HS-5 (cell line): ENCODE data around the gene XXYLT1.
"Not testable (repeated sequence)": the region's sequence is repeated elsewhere in the genome, so short reads cannot be mapped to it uniquely, and the experiment has no call there.

Experiments used
- DNase-seq: peaks from one replicate; pipeline ENCODE4 v3.0.0-alpha.2; 2012; ENCODE audit warnings: low read depth

XXYLT1 gene

DNA sequence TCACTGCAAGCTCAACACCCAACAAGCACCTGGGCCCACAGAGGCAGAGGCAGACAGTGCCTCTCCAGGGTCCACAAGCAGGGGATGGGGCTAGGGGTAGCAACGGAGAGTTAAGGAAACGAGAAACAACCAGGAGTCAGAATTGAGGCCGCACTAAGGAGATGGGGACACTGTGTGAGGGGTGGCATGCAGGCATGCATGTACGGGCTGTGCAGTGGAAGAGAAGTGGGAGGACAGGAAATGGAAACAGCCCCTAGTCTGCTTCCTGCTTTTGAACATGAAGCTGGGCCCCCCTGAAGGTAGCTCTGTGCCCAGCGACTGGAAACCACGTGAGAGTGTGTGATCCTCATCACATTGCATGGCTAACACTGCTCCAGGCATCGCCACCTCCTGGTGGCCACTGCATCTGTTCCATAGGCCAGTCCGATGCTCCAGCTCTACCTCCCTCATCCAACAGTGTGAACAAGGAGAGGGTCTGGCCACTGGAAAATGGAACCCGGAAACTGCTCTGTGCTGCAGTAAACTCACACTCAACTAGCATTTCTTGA lies 44.0 kb downstream of the XXYLT1 start:
- no peak for DNase-seq

- no peak for DNase-seq
These were observed 44.5 kb downstream of the XXYLT1 start for GRCh38 chr3:195226445-195226844.

GRCh38 chr3:195224980-195225580 lies 45.9 kb downstream of the XXYLT1 start:
- DNase-seq, result no peak

DNA sequence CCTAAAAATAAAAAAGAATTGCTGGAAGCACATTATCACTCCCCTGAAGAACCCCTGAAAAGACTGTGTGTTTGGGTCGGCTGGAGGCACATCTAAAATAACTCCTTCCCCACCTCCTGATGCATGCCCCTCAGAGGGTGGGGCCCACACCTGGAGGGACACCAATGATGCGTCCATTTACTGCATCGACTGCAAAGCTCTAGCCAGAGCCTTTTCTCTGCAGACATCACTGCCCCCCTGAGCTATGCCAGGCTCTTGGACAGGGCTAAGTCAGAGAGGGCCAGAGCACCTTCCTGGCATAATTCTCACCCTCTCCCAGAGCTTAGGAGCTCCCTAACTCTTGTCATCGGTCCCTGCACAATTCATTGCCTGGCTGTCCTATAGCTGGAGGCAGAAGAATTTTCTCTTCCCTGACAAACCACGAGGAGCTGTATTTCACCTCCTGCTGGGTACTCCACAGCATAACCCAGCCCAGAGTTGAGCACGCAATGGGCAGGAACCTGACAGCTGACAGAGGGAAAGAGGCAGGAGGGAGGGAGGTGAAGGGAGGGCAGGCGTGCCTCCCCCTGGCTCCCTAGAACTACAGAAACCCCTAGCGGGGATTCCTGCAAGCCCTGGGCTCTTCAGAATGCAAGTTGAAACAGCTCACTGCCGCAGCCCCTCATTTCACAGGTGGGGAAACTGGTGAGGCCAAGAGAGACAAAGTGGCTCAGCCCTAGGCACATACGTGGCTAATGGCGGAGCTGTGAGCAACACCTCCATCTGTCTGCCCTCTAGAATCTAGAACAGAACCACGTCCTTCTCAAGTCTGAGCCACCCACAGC lies 46.6 kb downstream of the XXYLT1 start:
- DNase-seq, result no peak

DNA sequence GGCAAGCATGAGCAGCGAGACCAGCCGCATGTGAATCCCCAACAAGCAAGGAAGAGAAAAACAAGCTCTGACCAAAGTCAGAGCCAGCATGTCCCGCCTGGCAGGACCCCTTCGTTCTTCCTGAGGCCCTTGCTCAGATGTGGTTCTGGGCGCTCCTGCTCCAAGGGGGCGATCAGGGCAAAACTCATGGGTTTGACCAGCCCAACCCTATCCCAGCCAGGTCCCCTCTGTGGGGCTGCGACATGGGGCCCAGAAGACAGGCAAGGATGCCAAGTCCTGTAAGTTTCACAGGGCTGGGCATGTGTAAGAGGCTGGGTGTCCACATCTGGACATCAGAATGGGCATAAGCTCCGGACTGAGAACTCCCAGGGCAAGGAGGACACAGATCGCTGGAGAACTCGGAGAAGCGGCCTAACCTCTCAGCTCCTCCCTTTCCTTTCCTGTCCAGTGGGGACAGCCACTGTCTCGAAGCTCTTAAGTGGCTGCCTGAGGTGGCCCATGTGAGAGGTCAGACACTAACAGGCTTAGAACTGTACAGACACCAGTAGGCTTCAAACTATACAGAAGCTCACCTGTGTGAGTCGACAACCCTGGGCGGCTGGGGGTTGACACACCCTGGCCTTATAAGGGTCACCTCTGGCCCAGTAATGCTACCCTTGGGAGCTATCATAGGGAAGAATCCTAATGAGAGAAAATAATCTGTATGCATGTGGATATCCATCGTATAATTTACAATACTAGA lies 48.9 kb downstream of the XXYLT1 start:
- no peak for DNase-seq

DNA sequence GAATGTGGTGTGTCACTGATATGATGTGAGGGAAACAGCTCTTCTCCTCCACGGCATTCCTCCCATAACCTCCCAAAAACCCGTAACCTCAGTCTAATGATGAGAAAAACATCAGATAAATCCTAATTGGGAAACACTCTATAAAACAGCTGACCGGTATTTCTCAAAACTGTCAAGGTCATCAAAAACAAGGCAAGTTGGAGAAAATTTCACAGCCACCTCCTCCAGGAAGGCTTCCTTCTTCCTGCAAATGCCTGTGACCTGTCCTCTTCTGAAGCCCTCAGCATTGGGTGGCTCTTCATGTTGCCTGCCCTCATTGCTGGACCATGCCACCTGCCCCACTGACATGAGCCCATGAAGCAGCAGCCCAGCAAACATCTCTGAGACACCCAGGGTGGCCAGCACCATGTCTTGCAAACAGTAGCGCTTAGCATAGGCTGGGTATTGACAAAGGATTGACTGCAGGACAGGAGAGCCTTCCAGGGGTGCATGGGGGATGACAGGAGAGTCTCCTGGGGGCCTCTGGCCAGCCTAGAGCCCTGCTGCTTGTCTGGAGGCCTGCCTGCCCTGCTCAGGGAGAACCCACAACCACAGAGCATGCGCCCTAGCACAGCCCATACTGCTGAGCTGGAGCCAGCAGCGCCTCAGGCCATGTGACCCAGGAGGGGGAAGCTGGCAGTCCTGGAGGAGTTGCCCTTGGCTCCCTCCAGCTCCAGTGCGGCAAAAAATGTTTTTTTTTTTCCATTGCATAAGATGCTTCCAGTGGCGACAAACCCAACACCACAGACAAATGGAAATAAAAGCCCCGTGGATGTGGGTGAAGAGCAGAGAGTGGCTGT lies 49.7 kb downstream of the XXYLT1 start:
- DNase-seq, result no peak

DNA sequence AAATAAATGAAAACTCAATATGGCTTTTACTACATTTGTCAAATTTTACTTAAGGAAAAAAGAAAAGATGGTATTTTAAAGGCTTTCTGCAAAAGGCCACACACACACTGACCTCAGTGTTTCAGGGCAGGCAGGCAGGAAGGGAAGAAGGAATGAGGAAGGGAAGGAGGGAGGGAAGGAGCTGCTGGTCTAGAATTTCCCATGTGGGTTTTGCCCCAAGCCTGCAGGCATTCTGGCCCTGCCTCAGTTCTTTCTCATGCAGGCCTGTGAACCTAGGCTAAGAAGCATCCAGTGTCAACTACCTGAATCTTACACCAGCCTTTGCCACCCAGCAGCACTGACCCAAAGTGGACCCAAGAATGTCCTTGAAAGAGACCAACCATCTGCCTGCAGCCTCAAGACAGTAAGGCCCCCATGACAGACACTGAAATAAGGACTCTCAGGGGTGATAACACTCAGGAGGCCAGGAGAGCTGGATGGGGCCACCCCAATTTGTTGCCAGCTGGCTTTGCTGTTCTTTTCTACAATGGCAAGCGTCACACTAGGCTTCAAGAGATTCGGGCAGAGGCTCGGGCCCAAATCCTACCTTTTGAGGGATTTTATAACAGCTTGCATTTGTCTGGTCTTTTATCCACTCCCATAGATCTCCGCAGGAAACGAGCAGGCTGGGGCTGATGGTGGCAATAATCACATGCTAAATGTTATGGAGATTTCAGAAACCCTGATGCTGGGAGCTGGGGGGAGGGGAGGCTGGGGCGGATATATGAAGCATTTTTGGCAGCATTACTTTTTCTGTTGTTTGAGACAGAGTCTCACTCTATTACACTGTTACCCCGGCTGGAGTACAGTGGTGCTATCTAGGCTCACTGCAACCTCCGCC lies 51.4 kb downstream of the XXYLT1 start:
- no peak for DNase-seq

DNA sequence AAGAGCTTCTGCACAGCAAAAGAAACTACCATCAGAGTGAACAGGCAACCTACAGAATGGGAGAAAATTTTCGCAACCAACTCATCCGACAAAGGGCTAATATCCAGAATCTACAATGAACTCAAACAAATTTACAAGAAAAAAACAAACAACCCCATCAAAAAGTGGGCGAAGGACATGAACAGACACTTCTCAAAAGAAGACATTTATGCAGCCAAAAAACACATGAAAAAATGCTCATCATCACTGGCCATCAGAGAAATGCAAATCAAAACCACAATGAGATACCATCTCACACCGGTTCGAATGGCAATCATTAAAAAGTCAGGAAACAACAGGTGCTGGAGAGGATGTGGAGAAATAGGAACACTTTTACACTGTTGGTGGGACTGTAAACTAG lies 52.6 kb downstream of the XXYLT1 start:
- not testable (repeated sequence) for DNase-seq

DNA sequence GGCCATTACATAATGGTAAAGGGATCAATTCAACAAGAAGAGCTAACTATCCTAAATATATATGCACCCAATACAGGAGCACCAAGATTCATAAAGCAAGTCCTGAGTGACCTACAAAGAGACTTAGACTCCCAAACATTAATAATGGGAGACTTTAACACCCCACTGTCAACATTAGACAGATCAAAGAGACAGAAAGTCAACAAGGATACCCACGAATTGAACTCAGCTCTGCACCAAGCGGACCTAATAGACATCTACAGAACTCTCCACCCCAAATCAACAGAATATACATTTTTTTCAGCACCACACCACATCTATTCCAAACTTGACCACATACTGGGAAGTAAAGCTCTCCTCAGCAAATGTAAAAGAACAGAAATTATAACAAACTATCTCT lies 55.4 kb downstream of the XXYLT1 start:
- DNase-seq, result not testable (repeated sequence)

GRCh38 chr3:195214381-195214780 lies 56.6 kb downstream of the XXYLT1 start:
- no peak for DNase-seq

DNA sequence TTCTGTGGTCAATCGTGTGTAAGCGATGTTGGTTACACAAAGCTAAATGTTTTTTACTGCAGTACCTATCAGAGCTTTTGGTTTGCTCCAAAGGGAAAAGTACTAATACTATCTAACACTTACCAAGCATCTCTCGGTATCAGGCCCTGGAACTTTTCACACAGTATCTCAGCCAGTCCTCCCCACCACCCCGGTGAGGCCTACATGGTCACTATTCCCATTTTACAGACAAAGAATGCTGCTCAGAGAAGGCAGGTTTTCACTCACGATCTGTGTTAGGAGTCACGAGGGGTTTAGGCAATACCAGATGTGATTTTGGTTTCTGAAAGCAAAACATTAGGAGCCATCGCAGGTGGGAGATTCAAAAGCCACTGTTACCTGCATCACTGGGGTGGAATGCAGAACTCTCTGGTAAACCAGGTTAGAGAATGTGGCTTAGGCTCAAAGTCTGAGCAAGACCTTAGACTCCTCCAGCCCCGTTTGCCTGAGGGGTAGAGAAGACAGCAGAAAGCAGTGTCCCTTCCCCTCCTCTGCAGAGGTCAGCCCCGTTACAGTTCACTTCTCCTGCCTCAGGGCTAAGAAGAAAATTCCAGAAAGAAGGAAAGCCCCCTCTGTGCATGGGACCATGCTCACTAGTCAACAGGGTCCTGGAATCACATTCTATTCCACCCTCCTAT lies 57.2 kb downstream of the XXYLT1 start:
- DNase-seq, result no peak

- no peak for DNase-seq
These were observed 58.1 kb downstream of the XXYLT1 start for GRCh38 chr3:195212749-195213375.

DNA sequence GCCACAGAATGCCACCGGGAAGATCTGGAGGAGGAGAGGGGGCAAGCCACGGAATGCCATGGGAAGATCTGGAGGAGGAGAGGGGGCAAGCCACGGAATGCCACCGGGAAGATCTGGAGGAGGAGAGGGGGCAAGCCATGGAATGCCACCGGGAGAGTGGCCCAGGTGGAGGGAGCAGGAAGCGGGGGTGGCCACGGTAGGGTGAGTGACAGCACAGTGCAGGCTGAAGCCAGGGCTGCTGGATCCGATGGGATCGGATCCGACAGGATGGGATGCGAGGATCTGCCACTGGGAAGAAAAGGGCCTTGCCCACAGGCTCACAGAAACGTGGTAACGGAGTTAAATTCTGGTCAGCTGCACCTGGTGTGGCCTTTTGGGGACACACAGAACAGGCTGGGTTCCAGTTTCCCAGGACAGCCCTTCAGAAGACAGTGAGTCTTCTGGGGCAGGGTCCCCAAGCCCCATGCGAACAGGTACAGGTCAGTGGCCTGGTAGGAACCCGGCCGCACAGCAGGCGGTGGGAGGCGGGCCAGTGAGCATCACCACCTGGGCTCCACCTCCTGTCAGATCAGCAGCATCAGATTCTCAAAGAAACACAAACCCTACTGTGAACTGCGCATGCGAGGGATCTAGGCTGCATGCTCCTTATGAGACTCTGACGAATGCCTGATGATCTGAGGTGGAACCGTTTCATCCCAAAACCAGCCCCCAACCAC lies 58.8 kb downstream of the XXYLT1 start:
- no peak for DNase-seq

DNA sequence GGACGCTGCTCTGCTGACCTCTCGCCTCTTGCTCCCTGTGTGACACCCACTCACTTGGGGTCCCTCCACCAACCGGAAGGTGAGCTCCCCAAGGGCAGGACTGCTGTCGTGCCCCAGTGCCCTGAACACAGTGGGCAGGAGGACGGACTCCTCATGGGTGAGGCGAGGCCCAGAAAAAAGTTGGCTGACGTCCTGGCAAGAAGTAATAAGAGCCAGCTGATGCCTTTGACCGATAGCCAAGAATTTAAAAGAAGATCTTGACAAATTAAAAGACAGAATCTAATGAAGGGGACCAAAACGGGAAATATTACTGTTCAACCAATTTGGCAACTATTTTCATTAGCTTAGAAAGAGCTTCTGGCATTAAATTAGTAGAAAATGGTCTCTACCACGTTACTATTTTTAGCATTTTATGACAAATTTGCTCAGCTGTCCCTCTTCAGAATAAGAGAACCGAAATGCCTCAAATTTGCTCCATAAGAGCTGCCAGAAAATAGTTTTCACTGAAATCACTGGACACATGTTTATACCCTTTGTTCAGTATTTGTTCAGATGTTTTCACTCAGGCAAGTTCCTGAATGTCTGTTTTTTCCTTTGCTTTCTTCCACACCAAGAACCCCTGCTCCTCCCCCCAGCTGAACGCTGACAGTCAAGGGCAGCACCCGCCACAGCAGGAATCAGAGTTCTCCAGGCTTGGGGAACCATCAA lies 60.5 kb downstream of the XXYLT1 start:
- DNase-seq, result peak; percentile 40

GRCh38 chr3:195209847-195210265 lies 61.1 kb downstream of the XXYLT1 start:
- DNase-seq, result no peak

DNA sequence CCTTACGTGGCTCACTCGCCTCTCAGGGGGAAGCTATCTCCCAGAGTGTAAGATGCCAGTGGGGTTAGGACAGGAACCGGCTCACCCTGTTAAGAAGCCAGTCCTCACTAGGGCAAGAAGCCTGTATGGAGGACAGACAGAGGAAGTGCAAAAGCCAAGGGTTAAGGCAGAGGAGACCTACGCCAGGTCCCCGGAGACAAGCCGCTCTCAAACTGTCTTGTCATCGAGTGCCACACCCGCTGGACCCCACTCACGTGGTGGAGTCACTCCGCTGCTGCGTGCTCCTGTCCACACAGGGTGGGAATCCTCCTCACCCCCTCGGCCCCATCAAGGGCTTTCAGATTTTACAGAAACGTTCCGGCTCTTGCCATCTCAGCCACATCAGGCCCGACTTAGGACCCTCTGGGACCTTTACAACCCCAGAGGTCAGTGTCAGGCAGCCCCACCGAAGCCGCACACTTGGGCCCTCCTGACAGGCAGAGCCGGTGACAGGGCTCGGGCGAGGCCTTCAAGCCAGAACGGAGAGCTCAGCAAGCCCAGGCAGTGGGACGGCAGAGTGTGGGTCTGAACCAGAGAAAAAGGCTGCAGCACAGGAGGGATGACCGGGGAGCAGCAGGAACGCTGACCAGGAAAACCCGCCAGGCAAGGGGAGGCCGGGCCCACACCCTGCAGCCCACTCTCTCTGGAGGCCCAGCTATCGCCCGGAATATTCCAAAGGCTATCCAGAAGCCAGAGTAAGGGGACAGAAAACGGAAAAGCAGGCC lies 61.7 kb downstream of the XXYLT1 start:
- DNase-seq, result no peak

DNA sequence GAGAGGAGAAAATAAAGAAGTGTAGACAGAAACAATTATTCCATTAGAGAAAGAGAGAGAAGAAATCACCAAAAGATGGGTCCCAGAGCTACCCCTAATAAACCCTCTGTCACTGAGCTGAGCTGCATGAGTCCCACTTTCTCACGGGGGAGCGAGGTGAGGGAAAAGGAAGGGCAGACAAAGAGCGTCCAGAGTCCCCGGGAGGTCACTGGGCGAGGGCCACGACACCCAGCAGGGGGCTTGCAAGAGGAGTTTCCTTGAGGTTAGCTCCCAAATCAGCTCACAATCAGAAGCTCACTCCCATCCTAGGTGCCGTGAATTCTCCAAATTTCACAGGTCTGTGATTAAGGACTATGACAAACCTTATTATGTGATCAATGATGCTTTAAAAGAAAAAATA lies 62.3 kb downstream of the XXYLT1 start:
- DNase-seq, result no peak

- no peak for DNase-seq
These were observed 62.8 kb downstream of the XXYLT1 start for GRCh38 chr3:195208183-195208582.
